NK-92 treated with Interleukin-12 subunit alpha and Interleukin-12 subunit beta, amount 100 ng/mL, for 24 hours (cell line): Measurements from ENCODE around the gene SGF29.
"Not testable (repeated sequence)": the region's sequence is repeated elsewhere in the genome, so short reads cannot be mapped to it uniquely, and the experiment has no call there.

ENCODE experiments used
- DNase-seq: peaks from one replicate; lab custom pipeline; 2025; lab: John Stamatoyannopoulos, UW

Gene SGF29

GRCh38 chr16:28596115-28596630, 42.5 kb downstream of the SGF29 start:
- DNase-seq = no peak

GRCh38 chr16:28596840-28597691, 43.3 kb downstream of the SGF29 start, which contains the start of gene SULT1A2:
Gene SULT1A2, minus strand, starts transcription at chr16:28597050. Its CDS starts 1,120 bp downstream, at chr16:28595930.
- no peak for DNase-seq

GRCh38 chr16:28597692-28598261, 44.1 kb downstream of the SGF29 start:
- no peak for DNase-seq

- DNase-seq = not testable (repeated sequence)
Observed at GRCh38 chr16:28599377-28600285, 45.9 kb downstream of the SGF29 start.

GRCh38 chr16:28600965-28601364, 47.2 kb downstream of the SGF29 start:
- not testable (repeated sequence) for DNase-seq

- DNase-seq = not testable (repeated sequence)
Observed at GRCh38 chr16:28601589-28601988, 47.9 kb downstream of the SGF29 start.

- DNase-seq = not testable (repeated sequence)
Observed at GRCh38 chr16:28602062-28602461, 48.3 kb downstream of the SGF29 start.

- no peak for DNase-seq
Observed at GRCh38 chr16:28602529-28602928, 48.8 kb downstream of the SGF29 start.

- DNase-seq = no peak
Observed at GRCh38 chr16:28603381-28604185, 49.9 kb downstream of the SGF29 start.

GRCh38 chr16:28604186-28604565, 50.5 kb downstream of the SGF29 start:
- no peak for DNase-seq

GRCh38 chr16:28606291-28607115, 52.8 kb downstream of the SGF29 start:
- DNase-seq = no peak

- no peak for DNase-seq
Observed at GRCh38 chr16:28607116-28607623, 53.5 kb downstream of the SGF29 start.

- DNase-seq = not testable (repeated sequence)
Observed at GRCh38 chr16:28607681-28608495, 54.2 kb downstream of the SGF29 start.

- DNase-seq = not testable (repeated sequence)
Observed at GRCh38 chr16:28608496-28608808, 54.7 kb downstream of the SGF29 start.

- not testable (repeated sequence) for DNase-seq
Observed at GRCh38 chr16:28608867-28609596, 55.3 kb downstream of the SGF29 start.

- no peak for DNase-seq
Observed at GRCh38 chr16:28609631-28610594, 56.2 kb downstream of the SGF29 start, which contains the start of gene SULT1A1. Gene SULT1A1, minus strand, starts transcription at chr16:28610044. Its CDS starts 1,189 bp downstream, at chr16:28608855.

GRCh38 chr16:28610595-28611191, 57.0 kb downstream of the SGF29 start:
- DNase-seq = no peak
